HG02798 (cell line): ENCODE results near the gene IL17REL.

Experiments
- ATAC-seq: cut with Tn5 transposase; IDR thresholded peaks from one replicate; pipeline ENCODE4 v1.9.1; 2021; ENCODE audit warnings: mild to moderate bottlenecking; ENCODE audit not compliant: unreplicated experiment, poor library complexity

IL17REL gene

GRCh38 chr22:50046481-50047245, 34.1 kb upstream of the IL17REL start:
- no peak for ATAC-seq

- ATAC-seq: no peak
Observed at GRCh38 chr22:50046019-50046415, 33.5 kb upstream of the IL17REL start.

DNA sequence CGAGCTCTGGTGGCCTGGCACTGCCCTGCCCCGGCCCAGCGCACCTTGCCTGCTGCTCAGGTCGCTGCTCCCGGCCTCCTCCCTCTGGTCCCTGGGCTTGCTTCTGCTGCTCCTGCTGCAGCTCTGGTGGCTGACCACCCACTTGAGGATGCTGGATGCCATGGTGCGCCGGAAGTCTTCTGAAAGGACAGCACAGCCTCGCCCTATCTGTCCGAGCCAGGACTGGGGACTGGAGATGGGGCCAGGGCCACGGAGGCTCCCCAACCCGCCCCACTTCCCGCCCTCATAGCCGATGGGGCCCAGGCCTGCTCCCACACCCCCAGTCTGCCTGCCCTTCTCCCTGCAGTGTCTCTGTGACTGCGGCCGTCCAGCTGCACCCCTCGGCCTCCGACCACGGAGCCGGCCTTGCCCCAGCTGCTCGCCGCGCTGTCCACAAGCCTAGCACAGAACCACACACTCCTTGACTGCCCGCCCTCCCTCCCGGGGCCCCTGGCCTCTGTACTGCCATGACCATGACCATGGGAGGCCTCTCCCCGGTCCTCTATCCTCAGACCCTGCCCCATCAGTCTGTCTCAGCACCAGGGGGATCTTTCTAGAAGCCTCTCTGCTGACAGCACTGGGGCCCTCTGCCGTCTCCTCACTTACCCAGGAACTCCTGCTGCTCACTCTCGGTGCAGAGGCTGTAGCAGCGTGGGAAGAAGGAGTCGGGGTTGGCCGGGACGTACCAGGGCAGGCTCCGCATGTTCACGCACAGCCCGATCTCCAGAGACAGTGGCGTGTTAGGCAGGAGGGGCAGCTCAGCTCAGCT, 32.9 kb upstream of the IL17REL start:
- ATAC-seq: no peak

GRCh38 chr22:50044485-50045118, 32.0 kb upstream of the IL17REL start:
- no peak for ATAC-seq

GRCh38 chr22:50041361-50042065, 28.9 kb upstream of the IL17REL start:
- no peak for ATAC-seq

GRCh38 chr22:50040717-50041116, 28.2 kb upstream of the IL17REL start:
- no peak for ATAC-seq

GRCh38 chr22:50039669-50040443, 27.3 kb upstream of the IL17REL start:
- no peak for ATAC-seq

- no peak for ATAC-seq
Observed at GRCh38 chr22:50035976-50036724, 23.6 kb upstream of the IL17REL start.

DNA sequence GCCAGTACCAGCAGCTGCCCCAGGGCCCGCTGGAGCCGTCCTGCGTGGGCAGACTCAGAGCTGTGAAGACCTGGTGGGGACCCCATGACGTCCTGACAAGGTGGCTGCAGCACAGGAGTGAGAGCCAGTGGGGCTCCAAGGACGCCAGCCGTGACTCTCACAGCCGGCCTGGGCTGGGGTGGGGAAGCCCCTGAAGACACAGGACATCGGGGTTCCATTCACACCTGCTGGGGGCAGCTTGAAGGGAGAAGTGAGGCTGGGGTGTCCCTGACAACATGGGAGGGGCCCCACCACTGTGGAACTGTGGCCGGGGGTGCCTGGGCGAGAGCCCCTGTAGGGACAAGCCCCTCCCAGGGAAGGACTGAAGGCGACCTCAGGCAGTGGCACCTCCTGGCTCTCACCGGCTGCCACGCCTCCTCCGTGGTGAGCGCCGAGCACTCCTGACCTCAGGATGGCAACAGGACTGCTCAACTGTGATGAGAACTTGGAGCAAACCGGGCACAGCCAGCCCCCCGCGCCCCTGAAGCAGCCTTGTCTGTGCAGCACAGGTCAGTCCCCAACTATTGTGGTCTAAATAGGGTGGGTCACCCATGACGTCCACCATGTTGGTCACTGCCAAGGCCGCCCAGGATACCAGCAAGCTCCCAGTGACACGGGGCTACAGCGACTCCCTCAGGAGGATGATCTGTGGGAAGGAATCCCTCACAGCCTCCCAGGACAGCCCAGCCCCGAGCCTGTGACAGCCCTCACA, 22.7 kb upstream of the IL17REL start:
- no peak for ATAC-seq

- ATAC-seq: no peak
Observed at GRCh38 chr22:50034126-50035081, 21.8 kb upstream of the IL17REL start.

GRCh38 chr22:50032941-50033601, 20.5 kb upstream of the IL17REL start:
- no peak for ATAC-seq

GRCh38 chr22:50032109-50032871, 19.7 kb upstream of the IL17REL start:
- ATAC-seq: no peak

- no peak for ATAC-seq
Observed at GRCh38 chr22:50031189-50032091, 18.9 kb upstream of the IL17REL start.

DNA sequence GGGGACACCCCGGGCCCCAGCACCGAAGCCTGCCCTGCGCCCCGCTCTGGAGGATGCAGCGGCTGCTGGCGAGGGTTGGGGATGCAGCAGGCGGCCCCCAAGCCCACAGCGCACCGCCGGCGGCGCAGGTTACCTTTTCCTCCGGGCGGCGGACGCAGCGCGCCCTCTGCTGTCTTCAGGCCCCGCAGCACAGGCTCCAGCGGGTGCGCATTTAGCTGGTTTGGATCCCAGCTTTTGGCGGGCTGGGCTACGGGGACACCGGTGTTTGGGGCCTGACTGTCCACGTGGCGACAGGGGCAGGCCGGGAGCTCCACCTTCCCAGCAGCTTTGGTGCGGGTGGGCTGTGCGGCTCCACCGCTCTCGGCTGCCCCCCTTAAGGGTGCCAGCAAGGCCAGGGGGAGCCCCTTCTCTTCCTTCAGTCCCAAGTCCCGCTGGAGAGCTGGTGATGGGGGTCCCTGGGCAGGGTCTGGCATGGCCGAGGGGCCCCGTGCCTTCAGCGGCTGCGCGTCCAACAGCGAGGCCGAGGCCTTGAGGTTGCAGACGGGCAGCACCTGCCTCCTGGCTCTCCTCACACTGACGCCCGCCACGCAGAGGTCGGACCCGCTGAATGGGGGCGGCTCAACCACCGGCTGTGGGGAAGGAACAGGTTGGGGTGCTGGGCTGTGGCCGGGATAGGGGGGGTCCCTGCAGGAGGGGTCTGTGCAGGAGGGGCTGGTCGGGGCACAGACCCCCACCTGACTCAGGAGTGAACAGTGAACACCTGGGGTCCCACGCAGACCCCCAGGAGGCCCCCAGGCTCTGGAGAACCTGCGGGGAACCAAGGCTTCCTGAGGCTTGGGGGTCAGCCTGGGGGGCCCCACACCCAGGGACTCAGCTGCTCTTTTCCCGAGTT, 18.0 kb upstream of the IL17REL start:
- no peak for ATAC-seq
